Activated naive CD8-positive, alpha-beta T cell treated with anti-CD3 and anti-CD28 coated beads, Interleukin-2, amount 10 ng/mL, durations not matched to agents 7 days and 5 days (primary cell): ENCODE results near the gene STXBP6. TPM values are rescaled to one million over a fixed set of nuclear protein-coding genes. Genes with fewer than 3 reads are reported as not detected.

Source experiments
- ATAC-seq: fragments of 150-1000 bp; cut with Tn5 transposase; one replicate; pipeline ENCODE4 v1.10.0; 2021; ENCODE audit warnings: low read depth, moderate library complexity
- POLR2A ChIA-PET: fragments of 350-600 bp; sonication (Branson Sonifier 250); formaldehyde crosslinking; loops from one replicate; lab custom pipeline; 2021; ENCODE audit warnings: antibody characterized with exemption; lab: Charles Lee
- DNase-seq: peaks from one replicate; pipeline ENCODE4 v3.0.0; 2021
- H3K27ac Mint-ChIP-seq: one replicate; pipeline ENCODE4 v1.8.0; 2022; ENCODE audit warnings: mild to moderate bottlenecking, mixed read lengths
- H3K27me3 Mint-ChIP-seq: one replicate; pipeline ENCODE4 v1.8.0; 2022; ENCODE audit warnings: mild to moderate bottlenecking, moderate library complexity, mixed read lengths
- H3K36me3 Mint-ChIP-seq: one replicate; pipeline ENCODE4 v1.8.0; 2021; ENCODE audit warnings: mild to moderate bottlenecking, mixed read lengths
- H3K4me1 Mint-ChIP-seq: one replicate; pipeline ENCODE4 v1.8.0; 2021; ENCODE audit warnings: mixed read lengths
- H3K4me3 Mint-ChIP-seq: one replicate; pipeline ENCODE4 v1.8.0; 2022; ENCODE audit warnings: mild to moderate bottlenecking, moderate library complexity, mixed read lengths
- H3K9me3 Mint-ChIP-seq: one replicate; pipeline ENCODE4 v1.8.0; 2021; ENCODE audit warnings: mixed read lengths
- total RNA-seq, 2 experiments: library from RNA; stranded (reverse); gene quantifications; one replicate each; pipeline ENCODE4 v1.2.3, GENCODE V29; 2021

Gene STXBP6
- total RNA-seq, 2 experiments from 2014 or later: not detected

DNA sequence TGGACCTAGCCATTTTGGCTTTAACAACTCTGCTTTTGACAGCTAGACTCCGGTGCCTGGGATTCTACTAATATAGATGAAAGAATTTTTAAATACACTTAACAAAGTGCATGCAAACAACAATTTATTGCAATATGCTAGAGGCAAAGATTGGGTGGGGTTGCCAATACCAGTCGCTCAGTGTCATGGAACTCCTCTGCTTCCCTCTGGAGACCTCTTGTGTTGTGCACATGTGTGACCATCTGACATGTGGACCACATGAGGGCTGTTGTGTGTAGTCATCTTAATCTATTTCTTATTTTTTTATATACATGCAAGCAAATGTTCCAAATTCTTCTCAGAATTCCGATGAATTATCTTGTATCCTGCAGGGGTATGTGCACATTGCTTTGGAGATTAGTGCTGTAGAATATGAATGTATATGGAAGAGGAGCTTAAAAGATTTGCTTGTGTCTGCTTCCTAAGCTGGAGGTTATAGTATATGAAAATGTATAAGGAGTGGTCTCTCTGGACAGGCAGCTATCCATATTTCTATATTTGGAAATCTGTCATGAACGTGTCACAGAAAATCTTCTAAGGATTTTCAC is 24.2 kb upstream of the STXBP6 start:
- DNase-seq (no peak), ATAC-seq (no peak)
- no peak overlapping the region for H3K4me3 Mint-ChIP-seq
- H3K36me3 Mint-ChIP-seq: no peaks in the 10 kb centered on the region
- peaks cover 7% of the 10 kb centered on the region for H3K27me3 Mint-ChIP-seq
- H3K9me3 Mint-ChIP-seq: no peaks in the 10 kb centered on the region
- POLR2A ChIA-PET: no interaction called here
- no peak overlapping the region for H3K27ac Mint-ChIP-seq
- H3K4me1 Mint-ChIP-seq: no peaks in the 10 kb centered on the region

DNA sequence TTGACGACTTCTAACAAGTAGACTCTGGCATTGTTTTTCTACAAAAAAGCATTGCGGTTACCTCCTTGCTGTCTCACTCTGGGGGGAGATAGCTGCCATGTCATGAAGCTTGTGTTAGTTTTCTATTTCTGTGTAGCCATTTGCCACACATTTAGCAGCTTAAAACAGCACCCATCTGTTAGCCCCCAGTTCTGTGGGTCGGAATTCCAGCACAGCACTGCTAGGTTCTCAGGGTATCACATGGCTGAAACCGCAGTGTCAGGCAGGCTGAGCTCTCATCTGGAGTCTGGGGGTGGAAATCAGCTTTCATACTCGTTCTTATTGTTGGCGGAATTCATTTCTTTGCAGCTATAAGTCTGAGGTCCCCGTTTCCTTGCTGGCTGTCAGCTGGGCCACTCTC is 19.9 kb upstream of the STXBP6 start:
- Mint-ChIP-seq H3K36me3 (no peaks in the 10 kb centered on the region), H3K27ac (no peak overlapping the region), H3K4me1 (no peaks in the 10 kb centered on the region), H3K4me3 (no peak overlapping the region), H3K9me3 (no peaks in the 10 kb centered on the region), H3K27me3 (peaks cover 2% of the 10 kb centered on the region)
- no peak for ATAC-seq
- POLR2A ChIA-PET: no interaction called here
- DNase-seq: no peak

DNA sequence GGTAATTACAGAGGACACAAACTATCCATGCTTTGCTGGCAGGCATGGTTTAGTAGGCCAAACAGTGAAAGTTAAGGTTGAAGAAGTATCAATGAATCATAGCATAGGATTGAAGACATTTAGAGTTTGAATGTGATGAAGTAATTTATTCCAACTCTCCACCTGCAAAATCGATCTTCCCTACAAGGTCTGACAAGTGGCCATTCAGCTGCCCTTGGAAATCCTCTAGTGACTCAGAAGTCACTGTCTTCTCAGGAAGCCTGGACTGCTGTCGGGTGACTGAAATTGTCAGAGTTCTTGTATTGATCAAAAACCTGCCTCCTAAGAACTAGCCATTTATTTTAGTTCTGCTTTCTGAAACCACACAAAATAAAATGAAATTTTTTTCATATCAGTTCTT is 17.7 kb upstream of the STXBP6 start:
- H3K4me1 Mint-ChIP-seq: no peaks in the 10 kb centered on the region
- POLR2A ChIA-PET: interaction anchor here (0.6 kb wide), 1 partner anchor 71 kb away, joined by 7 read pairs; no protein-coding TSS in a partner anchor
- H3K36me3 Mint-ChIP-seq: no peaks in the 10 kb centered on the region
- ATAC-seq (no peak), DNase-seq (no peak)
- peaks cover 2% of the 10 kb centered on the region for H3K27me3 Mint-ChIP-seq
- H3K9me3 Mint-ChIP-seq: no peaks in the 10 kb centered on the region
- H3K27ac Mint-ChIP-seq: no peak overlapping the region
- H3K4me3 Mint-ChIP-seq: no peak overlapping the region

DNA sequence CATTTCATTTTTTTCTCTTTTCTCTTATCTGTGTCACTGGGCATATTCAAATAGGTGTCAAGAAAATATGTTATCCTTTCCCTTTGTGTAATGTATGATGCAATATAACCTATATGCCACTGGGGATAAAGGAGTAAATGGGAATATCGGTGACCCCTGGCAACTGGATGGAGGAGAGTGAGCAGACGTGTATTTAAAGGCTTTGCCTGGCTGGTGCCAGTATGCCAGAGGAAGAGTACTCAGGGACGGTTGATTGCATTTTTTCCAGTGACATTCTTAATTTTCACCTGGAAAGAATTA is 12.0 kb upstream of the STXBP6 start:
- Mint-ChIP-seq H3K27ac (no peak overlapping the region), H3K27me3 (peaks cover 13% of the 10 kb centered on the region), H3K9me3 (no peaks in the 10 kb centered on the region), H3K4me1 (no peaks in the 10 kb centered on the region), H3K4me3 (no peak overlapping the region), H3K36me3 (no peaks in the 10 kb centered on the region)
- POLR2A ChIA-PET: no interaction called here
- ATAC-seq (no peak), DNase-seq (no peak)

- Mint-ChIP-seq H3K27me3 (peaks cover 39% of the 10 kb centered on the region), H3K4me3 (no peak overlapping the region)
- POLR2A ChIA-PET: no interaction called here
Observed at GRCh38 chr14:25056688-25057078, 6.7 kb upstream of the STXBP6 start.

DNA sequence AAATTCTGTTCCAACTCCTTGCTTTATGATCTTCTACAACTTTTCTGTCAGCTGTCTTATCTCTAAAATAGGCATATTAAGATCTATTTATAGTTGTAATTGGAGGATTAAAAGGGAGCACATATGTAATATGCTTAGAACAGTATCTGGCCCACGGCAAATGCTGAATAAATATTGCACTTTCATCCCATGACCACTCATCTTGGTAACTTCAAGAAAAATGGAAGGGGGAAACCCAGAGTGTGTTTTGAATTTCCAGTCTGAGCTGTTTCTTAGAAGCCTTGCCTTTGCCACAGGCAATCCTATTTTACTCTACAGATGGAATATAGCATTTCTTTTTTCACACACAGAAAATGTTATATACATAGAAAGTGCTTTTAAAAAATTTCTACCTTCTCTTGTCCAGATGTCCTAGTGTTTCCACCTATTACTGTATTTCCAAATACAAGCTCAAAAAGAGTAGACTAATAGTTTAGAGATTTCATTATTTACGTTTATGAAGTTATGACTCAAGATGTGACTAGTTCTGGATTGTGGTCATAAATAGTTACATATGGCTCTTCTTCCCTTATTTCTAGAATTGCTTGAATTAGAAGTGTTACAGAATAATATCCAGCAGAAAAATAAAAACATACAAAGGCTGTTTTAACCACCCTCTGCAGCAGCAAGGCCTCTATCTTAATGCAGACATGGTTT is 6.2 kb upstream of the STXBP6 start:
- H3K9me3 Mint-ChIP-seq: no peaks in the 10 kb centered on the region
- ATAC-seq (no peak), DNase-seq (no peak)
- H3K27me3 Mint-ChIP-seq: peaks cover 39% of the 10 kb centered on the region
- no peaks in the 10 kb centered on the region for H3K36me3 Mint-ChIP-seq
- POLR2A ChIA-PET: no interaction called here
- no peak overlapping the region for H3K4me3 Mint-ChIP-seq
- H3K4me1 Mint-ChIP-seq: no peaks in the 10 kb centered on the region
- H3K27ac Mint-ChIP-seq: no peak overlapping the region

More at GRCh38 chr14:25056688-25057078, 6.7 kb upstream of the STXBP6 start:
- H3K9me3 Mint-ChIP-seq: no peaks in the 10 kb centered on the region
- DNase-seq (no peak), ATAC-seq (no peak)
- no peak overlapping the region for H3K27ac Mint-ChIP-seq
- no peaks in the 10 kb centered on the region for H3K4me1 Mint-ChIP-seq
- H3K36me3 Mint-ChIP-seq: no peaks in the 10 kb centered on the region

GRCh38 chr14:25055005-25055404 is 5.1 kb upstream of the STXBP6 start:
- Mint-ChIP-seq H3K27me3 (peaks cover 46% of the 10 kb centered on the region), H3K4me3 (no peak overlapping the region), H3K36me3 (no peaks in the 10 kb centered on the region), H3K27ac (no peak overlapping the region), H3K9me3 (no peaks in the 10 kb centered on the region), H3K4me1 (no peaks in the 10 kb centered on the region)
- POLR2A ChIA-PET: no interaction called here
- ATAC-seq (no peak), DNase-seq (no peak)

GRCh38 chr14:25053585-25053984 is 3.6 kb upstream of the STXBP6 start:
- Mint-ChIP-seq H3K27ac (no peak overlapping the region), H3K4me3 (no peak overlapping the region), H3K4me1 (no peaks in the 10 kb centered on the region), H3K27me3 (peaks cover 54% of the 10 kb centered on the region), H3K36me3 (no peaks in the 10 kb centered on the region), H3K9me3 (no peaks in the 10 kb centered on the region)
- DNase-seq (no peak), ATAC-seq (no peak)
- POLR2A ChIA-PET: no interaction called here

GRCh38 chr14:25052921-25053320 is 3.0 kb upstream of the STXBP6 start:
- Mint-ChIP-seq H3K4me3 (no peak overlapping the region), H3K9me3 (no peaks in the 10 kb centered on the region), H3K4me1 (no peaks in the 10 kb centered on the region), H3K27me3 (peaks cover 60% of the 10 kb centered on the region), H3K27ac (no peak overlapping the region), H3K36me3 (no peaks in the 10 kb centered on the region)
- POLR2A ChIA-PET: no interaction called here
- DNase-seq: no peak
- ATAC-seq: no peak

DNA sequence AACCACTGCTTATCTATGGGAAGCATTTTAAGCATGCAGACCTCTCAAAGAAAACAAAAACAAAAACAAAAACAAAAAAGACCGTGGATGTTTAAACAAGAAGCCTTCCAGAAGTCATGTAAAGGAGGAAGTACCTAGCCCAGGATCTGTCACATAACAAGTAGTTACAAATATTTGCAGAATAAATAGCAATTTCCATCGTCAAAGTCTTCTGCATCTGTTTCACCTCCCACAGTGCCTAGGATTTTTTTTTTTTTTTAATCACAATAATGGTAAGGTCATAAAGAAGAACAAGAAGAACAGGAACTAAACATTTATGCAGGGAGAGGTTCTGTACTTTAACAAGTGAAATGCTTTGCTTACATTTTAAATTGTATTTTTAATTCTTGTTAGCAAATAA is 2.4 kb upstream of the STXBP6 start:
- H3K27ac Mint-ChIP-seq: no peak overlapping the region
- H3K27me3 Mint-ChIP-seq: peaks cover 65% of the 10 kb centered on the region
- H3K9me3 Mint-ChIP-seq: no peaks in the 10 kb centered on the region
- no peaks in the 10 kb centered on the region for H3K36me3 Mint-ChIP-seq
- POLR2A ChIA-PET: no interaction called here
- H3K4me1 Mint-ChIP-seq: no peaks in the 10 kb centered on the region
- DNase-seq: no peak
- no peak overlapping the region for H3K4me3 Mint-ChIP-seq
- no peak for ATAC-seq

DNA sequence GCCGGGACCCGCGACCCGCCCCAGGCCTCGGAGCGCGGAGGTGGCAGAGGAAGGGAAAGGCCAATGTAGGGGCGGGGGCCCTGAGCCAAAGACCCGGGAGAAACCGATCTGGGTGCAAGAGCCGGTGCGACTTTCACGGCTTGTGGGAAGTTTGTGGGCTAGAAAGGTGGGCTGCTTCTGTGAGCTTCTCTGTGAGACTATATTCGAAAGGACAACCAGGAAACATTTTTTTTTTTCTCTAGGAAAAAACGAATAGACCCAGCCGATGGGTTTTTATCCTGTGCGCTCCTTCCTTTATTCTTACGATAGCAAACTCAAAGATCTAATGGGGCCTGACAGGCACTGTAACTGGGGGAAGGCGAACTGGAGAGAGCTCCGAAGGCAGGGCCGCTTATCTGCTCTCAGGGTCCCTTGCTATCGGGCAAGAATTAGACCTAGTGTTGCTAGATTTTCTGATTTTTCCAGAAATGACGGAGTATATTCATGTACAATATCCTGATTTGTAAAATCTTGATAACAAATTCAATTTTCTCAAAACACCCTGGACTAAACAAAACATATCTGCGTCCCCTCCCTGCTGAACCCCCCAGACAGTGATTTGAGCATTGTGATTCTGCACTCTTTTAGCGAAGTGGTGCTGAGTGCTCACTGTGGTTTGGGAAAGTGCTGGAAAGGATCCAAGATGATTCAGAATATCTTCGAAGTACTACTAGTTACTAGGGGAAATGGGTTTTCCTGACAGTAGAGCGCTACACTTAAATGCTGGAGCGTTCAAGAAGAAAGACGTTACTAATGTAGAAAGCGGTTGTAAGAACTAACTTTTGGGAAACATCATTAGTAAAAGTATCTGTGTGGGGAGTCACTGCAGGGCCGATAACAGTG is 563 bp upstream of the STXBP6 start:
- Mint-ChIP-seq H3K27me3 (peaks cover 65% of the 10 kb centered on the region), H3K36me3 (no peaks in the 10 kb centered on the region), H3K4me3 (peak overlapping the region; percentile 60), H3K4me1 (no peaks in the 10 kb centered on the region), H3K9me3 (no peaks in the 10 kb centered on the region), H3K27ac (no peak overlapping the region)
- DNase-seq (no peak), ATAC-seq (no peak)
- POLR2A ChIA-PET: no interaction called here

GRCh38 chr14:25049093-25049567 is 817 bp downstream of the STXBP6 start:
- ATAC-seq: no peak
- POLR2A ChIA-PET: no interaction called here
- Mint-ChIP-seq H3K4me3 (peak overlapping the region; percentile 40), H3K9me3 (no peaks in the 10 kb centered on the region), H3K36me3 (no peaks in the 10 kb centered on the region), H3K4me1 (no peaks in the 10 kb centered on the region), H3K27ac (no peak overlapping the region), H3K27me3 (peaks cover 58% of the 10 kb centered on the region)
- no peak for DNase-seq

GRCh38 chr14:25048170-25049016 is 1.6 kb downstream of the STXBP6 start:
- no peaks in the 10 kb centered on the region for H3K36me3 Mint-ChIP-seq
- H3K27ac Mint-ChIP-seq: no peak overlapping the region
- H3K4me3 Mint-ChIP-seq: no peak overlapping the region
- no peaks in the 10 kb centered on the region for H3K9me3 Mint-ChIP-seq
- POLR2A ChIA-PET: no interaction called here
- no peak for DNase-seq
- peaks cover 54% of the 10 kb centered on the region for H3K27me3 Mint-ChIP-seq
- no peaks in the 10 kb centered on the region for H3K4me1 Mint-ChIP-seq
- no peak for ATAC-seq
